ENCODE measurements around the gene ALK. TPM values are rescaled to one million over a fixed set of nuclear protein-coding genes. Genes with fewer than 3 reads are reported as not detected.

Gene ALK
- total RNA-seq, 1 donor from 2014 or later: 0.16 TPM

Other genes starting within 250 kb of the ALK start
- gene YPEL5, start 225.4 kb upstream of the ALK start, total RNA-seq: 61.9 TPM